HG03460 (cell line): ENCODE results near the gene SYDE2.
"Not testable (repeated sequence)": the region's sequence is repeated elsewhere in the genome, so short reads cannot be mapped to it uniquely, and the experiment has no call there.

Source experiments
- ATAC-seq: cut with Tn5 transposase; IDR thresholded peaks from one replicate; pipeline ENCODE4 v1.9.1; 2021; ENCODE audit not compliant: unreplicated experiment

The SYDE2 gene

GRCh38 chr1:85200463-85201339 is at the start of gene SYDE2:
TSS of gene SYDE2 (minus strand) at chr1:85201016. CDS start at chr1:85200996, 20 bp downstream.
- peak; percentile 52 for ATAC-seq

- not testable (repeated sequence) for ATAC-seq
Measured at GRCh38 chr1:85249042-85249441, 48.2 kb upstream of the SYDE2 start.

- ATAC-seq, result no peak
Measured at GRCh38 chr1:85245891-85246290, 45.1 kb upstream of the SYDE2 start.

- ATAC-seq, result no peak
Measured at GRCh38 chr1:85245456-85245855, 44.6 kb upstream of the SYDE2 start.

GRCh38 chr1:85244271-85245061 is 43.6 kb upstream of the SYDE2 start:
- ATAC-seq, result no peak

- no peak for ATAC-seq
Measured at GRCh38 chr1:85243372-85243771, 42.6 kb upstream of the SYDE2 start.

- ATAC-seq, result no peak
Measured at GRCh38 chr1:85240643-85241042, 39.8 kb upstream of the SYDE2 start.

GRCh38 chr1:85240174-85240601 is 39.4 kb upstream of the SYDE2 start:
- no peak for ATAC-seq

GRCh38 chr1:85237613-85238012 is 36.8 kb upstream of the SYDE2 start:
- no peak for ATAC-seq

GRCh38 chr1:85230305-85230977 is 29.6 kb upstream of the SYDE2 start:
- ATAC-seq, result no peak

- ATAC-seq, result no peak
Measured at GRCh38 chr1:85229574-85230097, 28.8 kb upstream of the SYDE2 start.

- no peak for ATAC-seq
Measured at GRCh38 chr1:85228972-85229371, 28.2 kb upstream of the SYDE2 start.

- ATAC-seq, result no peak
Measured at GRCh38 chr1:85225624-85226380, 25.0 kb upstream of the SYDE2 start.

- no peak for ATAC-seq
Measured at GRCh38 chr1:85224734-85225623, 24.2 kb upstream of the SYDE2 start.

- ATAC-seq, result no peak
Measured at GRCh38 chr1:85224295-85224694, 23.5 kb upstream of the SYDE2 start.

- no peak for ATAC-seq
Measured at GRCh38 chr1:85223334-85223733, 22.5 kb upstream of the SYDE2 start.

GRCh38 chr1:85220756-85221201 is 20.0 kb upstream of the SYDE2 start:
- no peak for ATAC-seq

- ATAC-seq, result no peak
Measured at GRCh38 chr1:85219853-85220610, 19.2 kb upstream of the SYDE2 start.

GRCh38 chr1:85216697-85217096 is 15.9 kb upstream of the SYDE2 start:
- ATAC-seq, result no peak
